ENCODE data around the gene SMIM36.

GRCh38 chr17:55414983-55415382 is 96.3 kb downstream of the SMIM36 start:
- TF ChIP-seq POLR2AphosphoS5 (IDR thresholded peaks at IDR 0.05; ENCODE audit: borderline replicate concordance, low read depth, low read length) (no peak), EZH2 (IDR thresholded peaks at IDR 0.05) (no peak)
